ENCODE measurements around the gene ARHGAP19.

ARHGAP19 gene

GRCh38 chr10:97302088-97302791 is 9.8 kb upstream of the ARHGAP19 start (continued):
- TF ChIP-seq ZFP30 (CRISPR knock-in tag; IDR thresholded peaks at IDR 0.05) (no peak), ZC3H10 (CRISPR knock-in tag; IDR thresholded peaks at IDR 0.05) (no peak), ESRRG (CRISPR knock-in tag; IDR thresholded peaks at IDR 0.05) (no peak), CSRNP3 (CRISPR knock-in tag; IDR thresholded peaks at IDR 0.05) (no peak), ISL1 (CRISPR knock-in tag; IDR thresholded peaks at IDR 0.05) (no peak)

GRCh38 chr10:97300980-97301379 is 8.5 kb upstream of the ARHGAP19 start:
- TF ChIP-seq ESRRG (CRISPR knock-in tag; IDR thresholded peaks at IDR 0.05) (no peak), CSDC2 (CRISPR knock-in tag; IDR thresholded peaks at IDR 0.05) (no peak), GLIS3 (CRISPR knock-in tag; IDR thresholded peaks at IDR 0.05) (no peak), TSHZ2 (CRISPR knock-in tag; IDR thresholded peaks at IDR 0.05) (no peak), ZNF565 (CRISPR knock-in tag; conservative IDR thresholded peaks at IDR 0.05; ENCODE audit: low read depth) (no peak), CREB5 (CRISPR knock-in tag; IDR thresholded peaks at IDR 0.05; ENCODE audit: low read depth) (no peak), PATZ1 (CRISPR knock-in tag; IDR thresholded peaks at IDR 0.05; ENCODE audit: borderline replicate concordance) (no peak), ZC3H10 (CRISPR knock-in tag; IDR thresholded peaks at IDR 0.05) (no peak)
- ATAC-seq = no peak

GRCh38 chr10:97298223-97298571 is 5.8 kb upstream of the ARHGAP19 start:
- ATAC-seq = no peak
- TF ChIP-seq POU6F1 (CRISPR knock-in tag; IDR thresholded peaks at IDR 0.05; ENCODE audit: borderline replicate concordance, low read depth) (no peak), ZFP3 (CRISPR knock-in tag; IDR thresholded peaks at IDR 0.05) (no peak), ESRRG (CRISPR knock-in tag; IDR thresholded peaks at IDR 0.05) (no peak), SNAI2 (CRISPR knock-in tag; IDR thresholded peaks at IDR 0.05) (no peak)

GRCh38 chr10:97297556-97298222 is 5.3 kb upstream of the ARHGAP19 start:
- TF ChIP-seq CSRNP3 (CRISPR knock-in tag; IDR thresholded peaks at IDR 0.05) (no peak), TCF4 (CRISPR knock-in tag; IDR thresholded peaks at IDR 0.05; ENCODE audit: borderline replicate concordance) (no peak), ZFP3 (CRISPR knock-in tag; IDR thresholded peaks at IDR 0.05) (no peak), ZC3H10 (CRISPR knock-in tag; IDR thresholded peaks at IDR 0.05) (no peak), ZFP30 (CRISPR knock-in tag; IDR thresholded peaks at IDR 0.05) (no peak), ZNF565 (CRISPR knock-in tag; conservative IDR thresholded peaks at IDR 0.05; ENCODE audit: low read depth) (no peak), PPARA (CRISPR knock-in tag; IDR thresholded peaks at IDR 0.05; ENCODE audit: borderline replicate concordance) (no peak), CSDC2 (CRISPR knock-in tag; IDR thresholded peaks at IDR 0.05) (no peak), ZNF8 (CRISPR knock-in tag; IDR thresholded peaks at IDR 0.05) (no peak), ESRRG (CRISPR knock-in tag; IDR thresholded peaks at IDR 0.05) (no peak)
- ATAC-seq = no peak
